ENCODE results near the gene UFSP1. TPM values are rescaled to one million over a fixed set of nuclear protein-coding genes. Genes with fewer than 3 reads are reported as not detected.

Gene UFSP1
- total and polyA plus RNA-seq, 10 of the 15 experiments (the other 5 are each of a cell fraction or from before 2014, with no cell fraction given): 0.14 to 10.6 (median 2.8) TPM

DNA sequence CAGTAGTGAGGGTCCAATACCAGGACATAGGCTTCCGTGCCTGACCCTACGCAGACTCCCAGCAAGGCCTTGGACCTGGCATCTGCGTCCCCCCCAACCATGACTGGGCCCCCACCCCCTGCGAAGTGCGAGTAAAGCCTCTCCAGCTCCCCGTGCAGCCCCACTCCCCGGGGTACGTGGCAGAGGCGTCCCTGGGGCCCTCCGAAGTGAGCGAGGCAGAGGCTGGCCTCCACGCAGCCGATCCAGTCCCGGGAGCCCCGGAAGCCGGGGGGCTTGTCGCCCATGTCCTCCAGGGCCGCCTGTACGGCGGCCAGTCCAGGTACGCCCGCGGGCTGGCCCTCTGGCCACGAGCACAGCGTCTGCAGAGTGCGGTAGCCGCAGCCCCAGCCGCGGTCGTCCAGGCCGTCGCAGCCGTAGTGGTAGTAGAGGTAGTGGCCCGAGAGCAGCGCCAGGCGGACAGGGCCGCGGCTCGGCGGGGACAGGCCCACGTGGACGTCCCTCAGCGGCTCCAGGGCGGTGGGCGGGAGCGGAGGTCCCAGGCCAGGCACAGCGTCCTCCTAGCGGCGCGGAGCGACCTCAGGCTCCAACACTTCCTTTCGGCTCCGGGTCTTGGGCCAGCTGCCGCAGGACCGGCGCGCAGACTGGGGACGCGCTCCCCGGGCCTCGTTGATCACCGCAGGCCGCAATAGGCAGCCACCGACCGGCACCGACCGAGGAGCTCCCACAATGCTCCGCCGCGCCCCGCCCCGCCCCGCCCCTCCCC, at the start of gene UFSP1 (continued):
- TF ChIP-seq, protein P1, sequence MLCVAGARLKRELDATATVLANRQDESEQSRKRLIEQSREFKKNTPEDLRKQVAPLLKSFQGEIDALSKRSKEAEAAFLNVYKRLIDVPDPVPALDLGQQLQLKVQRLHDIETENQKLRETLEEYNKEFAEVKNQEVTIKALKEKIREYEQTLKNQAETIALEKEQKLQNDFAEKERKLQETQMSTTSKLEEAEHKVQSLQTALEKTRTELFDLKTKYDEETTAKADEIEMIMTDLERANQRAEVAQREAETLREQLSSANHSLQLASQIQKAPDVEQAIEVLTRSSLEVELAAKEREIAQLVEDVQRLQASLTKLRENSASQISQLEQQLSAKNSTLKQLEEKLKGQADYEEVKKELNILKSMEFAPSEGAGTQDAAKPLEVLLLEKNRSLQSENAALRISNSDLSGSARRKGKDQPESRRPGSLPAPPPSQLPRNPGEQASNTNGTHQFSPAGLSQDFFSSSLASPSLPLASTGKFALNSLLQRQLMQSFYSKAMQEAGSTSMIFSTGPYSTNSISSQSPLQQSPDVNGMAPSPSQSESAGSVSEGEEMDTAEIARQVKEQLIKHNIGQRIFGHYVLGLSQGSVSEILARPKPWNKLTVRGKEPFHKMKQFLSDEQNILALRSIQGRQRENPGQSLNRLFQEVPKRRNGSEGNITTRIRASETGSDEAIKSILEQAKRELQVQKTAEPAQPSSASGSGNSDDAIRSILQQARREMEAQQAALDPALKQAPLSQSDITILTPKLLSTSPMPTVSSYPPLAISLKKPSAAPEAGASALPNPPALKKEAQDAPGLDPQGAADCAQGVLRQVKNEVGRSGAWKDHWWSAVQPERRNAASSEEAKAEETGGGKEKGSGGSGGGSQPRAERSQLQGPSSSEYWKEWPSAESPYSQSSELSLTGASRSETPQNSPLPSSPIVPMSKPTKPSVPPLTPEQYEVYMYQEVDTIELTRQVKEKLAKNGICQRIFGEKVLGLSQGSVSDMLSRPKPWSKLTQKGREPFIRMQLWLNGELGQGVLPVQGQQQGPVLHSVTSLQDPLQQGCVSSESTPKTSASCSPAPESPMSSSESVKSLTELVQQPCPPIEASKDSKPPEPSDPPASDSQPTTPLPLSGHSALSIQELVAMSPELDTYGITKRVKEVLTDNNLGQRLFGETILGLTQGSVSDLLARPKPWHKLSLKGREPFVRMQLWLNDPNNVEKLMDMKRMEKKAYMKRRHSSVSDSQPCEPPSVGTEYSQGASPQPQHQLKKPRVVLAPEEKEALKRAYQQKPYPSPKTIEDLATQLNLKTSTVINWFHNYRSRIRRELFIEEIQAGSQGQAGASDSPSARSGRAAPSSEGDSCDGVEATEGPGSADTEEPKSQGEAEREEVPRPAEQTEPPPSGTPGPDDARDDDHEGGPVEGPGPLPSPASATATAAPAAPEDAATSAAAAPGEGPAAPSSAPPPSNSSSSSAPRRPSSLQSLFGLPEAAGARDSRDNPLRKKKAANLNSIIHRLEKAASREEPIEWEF (IDR thresholded peaks at IDR 0.05; ENCODE audit: insufficient replicate concordance, low read depth, low read length): no peak
- TF ChIP-seq YY1 (IDR thresholded peaks at IDR 0.05; ENCODE audit: low read depth, low read length): no peak
- no peak for TF ChIP-seq PAX5 (IDR thresholded peaks at IDR 0.05; ENCODE audit: borderline replicate concordance, low read depth, low read length)
- no peak for TF ChIP-seq CREB1 (IDR thresholded peaks at IDR 0.05; ENCODE audit: low read depth)
- no peak for TF ChIP-seq BRCA1 (IDR thresholded peaks at IDR 0.05; ENCODE audit: low read depth, low read length)
- TF ChIP-seq MEF2A (IDR thresholded peaks at IDR 0.05; ENCODE audit: insufficient read depth, low read depth, low read length): no peak
- TF ChIP-seq ATF7 (IDR thresholded peaks at IDR 0.05; ENCODE audit: low read depth): no peak
- TF ChIP-seq, protein P2, sequence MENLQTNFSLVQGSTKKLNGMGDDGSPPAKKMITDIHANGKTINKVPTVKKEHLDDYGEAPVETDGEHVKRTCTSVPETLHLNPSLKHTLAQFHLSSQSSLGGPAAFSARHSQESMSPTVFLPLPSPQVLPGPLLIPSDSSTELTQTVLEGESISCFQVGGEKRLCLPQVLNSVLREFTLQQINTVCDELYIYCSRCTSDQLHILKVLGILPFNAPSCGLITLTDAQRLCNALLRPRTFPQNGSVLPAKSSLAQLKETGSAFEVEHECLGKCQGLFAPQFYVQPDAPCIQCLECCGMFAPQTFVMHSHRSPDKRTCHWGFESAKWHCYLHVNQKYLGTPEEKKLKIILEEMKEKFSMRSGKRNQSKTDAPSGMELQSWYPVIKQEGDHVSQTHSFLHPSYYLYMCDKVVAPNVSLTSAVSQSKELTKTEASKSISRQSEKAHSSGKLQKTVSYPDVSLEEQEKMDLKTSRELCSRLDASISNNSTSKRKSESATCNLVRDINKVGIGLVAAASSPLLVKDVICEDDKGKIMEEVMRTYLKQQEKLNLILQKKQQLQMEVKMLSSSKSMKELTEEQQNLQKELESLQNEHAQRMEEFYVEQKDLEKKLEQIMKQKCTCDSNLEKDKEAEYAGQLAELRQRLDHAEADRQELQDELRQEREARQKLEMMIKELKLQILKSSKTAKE (IDR thresholded peaks at IDR 0.05; ENCODE audit: low read depth, poor library complexity, severe bottlenecking): no peak
- TF ChIP-seq SPI1 (IDR thresholded peaks at IDR 0.05; ENCODE audit: borderline replicate concordance, insufficient read depth, low read depth, low read length): no peak
- TF ChIP-seq MYC (IDR thresholded peaks at IDR 0.05; ENCODE audit: insufficient read depth, insufficient read length, insufficient replicate concordance, low read length, severe bottlenecking): peak; percentile 80
- no peak for TF ChIP-seq SUZ12 (IDR thresholded peaks at IDR 0.05; ENCODE audit: unreplicated experiment)
- no peak for TF ChIP-seq ZZZ3 (IDR thresholded peaks at IDR 0.05; ENCODE audit: control insufficient read depth, insufficient read length, low read depth)
- no peak for TF ChIP-seq TAF1 (IDR thresholded peaks at IDR 0.05; ENCODE audit: borderline replicate concordance, low read depth, low read length)
- TF ChIP-seq JUNB (IDR thresholded peaks at IDR 0.05): no peak
- no peak for TF ChIP-seq RBBP5 (conservative IDR thresholded peaks at IDR 0.05)
- TF ChIP-seq PKNOX1 (IDR thresholded peaks at IDR 0.05): peak; percentile 79
- TF ChIP-seq TCF7 (IDR thresholded peaks at IDR 0.05; ENCODE audit: borderline replicate concordance): no peak
- no peak for TF ChIP-seq WRNIP1 (IDR thresholded peaks at IDR 0.05; ENCODE audit: borderline replicate concordance, low read depth, low read length)
- no peak for TF ChIP-seq FOXK2 (IDR thresholded peaks at IDR 0.05)
- TF ChIP-seq, protein P3, sequence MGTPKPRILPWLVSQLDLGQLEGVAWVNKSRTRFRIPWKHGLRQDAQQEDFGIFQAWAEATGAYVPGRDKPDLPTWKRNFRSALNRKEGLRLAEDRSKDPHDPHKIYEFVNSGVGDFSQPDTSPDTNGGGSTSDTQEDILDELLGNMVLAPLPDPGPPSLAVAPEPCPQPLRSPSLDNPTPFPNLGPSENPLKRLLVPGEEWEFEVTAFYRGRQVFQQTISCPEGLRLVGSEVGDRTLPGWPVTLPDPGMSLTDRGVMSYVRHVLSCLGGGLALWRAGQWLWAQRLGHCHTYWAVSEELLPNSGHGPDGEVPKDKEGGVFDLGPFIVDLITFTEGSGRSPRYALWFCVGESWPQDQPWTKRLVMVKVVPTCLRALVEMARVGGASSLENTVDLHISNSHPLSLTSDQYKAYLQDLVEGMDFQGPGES (IDR thresholded peaks at IDR 0.05): no peak
- TF ChIP-seq NFXL1 (IDR thresholded peaks at IDR 0.05; ENCODE audit: borderline replicate concordance): no peak
- peak; percentile 78 for TF ChIP-seq POLR2A (IDR thresholded peaks at IDR 0.05; ENCODE audit: low read depth, low read length)
